Measurements from ENCODE around the gene IQSEC1.

Gene IQSEC1

DNA sequence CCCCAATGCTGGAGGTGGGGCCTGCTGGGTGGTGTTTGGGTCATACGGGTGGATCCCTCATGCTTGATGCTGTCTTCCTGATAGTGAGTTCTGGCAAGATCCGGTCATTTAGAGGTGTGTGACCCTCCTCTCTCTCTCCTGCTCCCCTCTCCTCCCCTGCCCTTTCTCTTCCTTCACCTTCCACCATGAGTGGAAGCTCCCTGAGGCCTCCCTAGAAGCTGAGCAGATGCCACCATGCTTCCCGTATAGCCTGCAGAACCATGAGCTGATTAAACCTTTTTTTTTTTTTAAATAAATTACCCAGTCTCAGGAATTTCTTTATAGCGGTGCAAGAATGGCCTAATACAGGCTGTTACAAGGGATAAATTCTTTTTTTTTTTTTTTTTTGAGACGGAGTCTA lies 36.3 kb upstream of the IQSEC1 start:
- no peak overlapping the region for H3K4me3 ChIP-seq (ENCODE audit: insufficient read depth, low read length, poor library complexity, severe bottlenecking)
- TF ChIP-seq, protein P1, sequence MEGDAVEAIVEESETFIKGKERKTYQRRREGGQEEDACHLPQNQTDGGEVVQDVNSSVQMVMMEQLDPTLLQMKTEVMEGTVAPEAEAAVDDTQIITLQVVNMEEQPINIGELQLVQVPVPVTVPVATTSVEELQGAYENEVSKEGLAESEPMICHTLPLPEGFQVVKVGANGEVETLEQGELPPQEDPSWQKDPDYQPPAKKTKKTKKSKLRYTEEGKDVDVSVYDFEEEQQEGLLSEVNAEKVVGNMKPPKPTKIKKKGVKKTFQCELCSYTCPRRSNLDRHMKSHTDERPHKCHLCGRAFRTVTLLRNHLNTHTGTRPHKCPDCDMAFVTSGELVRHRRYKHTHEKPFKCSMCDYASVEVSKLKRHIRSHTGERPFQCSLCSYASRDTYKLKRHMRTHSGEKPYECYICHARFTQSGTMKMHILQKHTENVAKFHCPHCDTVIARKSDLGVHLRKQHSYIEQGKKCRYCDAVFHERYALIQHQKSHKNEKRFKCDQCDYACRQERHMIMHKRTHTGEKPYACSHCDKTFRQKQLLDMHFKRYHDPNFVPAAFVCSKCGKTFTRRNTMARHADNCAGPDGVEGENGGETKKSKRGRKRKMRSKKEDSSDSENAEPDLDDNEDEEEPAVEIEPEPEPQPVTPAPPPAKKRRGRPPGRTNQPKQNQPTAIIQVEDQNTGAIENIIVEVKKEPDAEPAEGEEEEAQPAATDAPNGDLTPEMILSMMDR (IDR thresholded peaks at IDR 0.05; ENCODE audit: insufficient read depth, low read length, poor library complexity, severe bottlenecking), result no peak
- no peak for TF ChIP-seq EZH2phosphoT487 (conservative IDR thresholded peaks at IDR 0.05; ENCODE audit: low read length)
- H3K36me3 ChIP-seq (ENCODE audit: low read length), result no peaks in the 10 kb centered on the region
- H3K4me2 ChIP-seq (ENCODE audit: low read depth, low read length, poor library complexity, severe bottlenecking), result no peak overlapping the region
- no peaks in the 10 kb centered on the region for H3F3A ChIP-seq (ENCODE audit: insufficient read depth)
- no peaks in the 10 kb centered on the region for H4K20me1 ChIP-seq (ENCODE audit: low read depth, low read length)
- H2AFZ ChIP-seq (ENCODE audit: low read depth, low read length, severe bottlenecking), result no peak overlapping the region
- H3K9me3 ChIP-seq (ENCODE audit: insufficient read depth, low read length), result no peaks in the 10 kb centered on the region
- H3K27me3 ChIP-seq (ENCODE audit: low read length), result no peaks in the 10 kb centered on the region
- H3K79me2 ChIP-seq (ENCODE audit: insufficient read depth, low read length), result no peaks in the 10 kb centered on the region
- no peaks in the 10 kb centered on the region for H3K9me2 ChIP-seq (replicated peaks; ENCODE audit: insufficient read depth, low read length)
- no peak overlapping the region for H3K9ac ChIP-seq (ENCODE audit: low read length)
- H3K27ac ChIP-seq (ENCODE audit: low read depth, low read length), result no peak overlapping the region

DNA sequence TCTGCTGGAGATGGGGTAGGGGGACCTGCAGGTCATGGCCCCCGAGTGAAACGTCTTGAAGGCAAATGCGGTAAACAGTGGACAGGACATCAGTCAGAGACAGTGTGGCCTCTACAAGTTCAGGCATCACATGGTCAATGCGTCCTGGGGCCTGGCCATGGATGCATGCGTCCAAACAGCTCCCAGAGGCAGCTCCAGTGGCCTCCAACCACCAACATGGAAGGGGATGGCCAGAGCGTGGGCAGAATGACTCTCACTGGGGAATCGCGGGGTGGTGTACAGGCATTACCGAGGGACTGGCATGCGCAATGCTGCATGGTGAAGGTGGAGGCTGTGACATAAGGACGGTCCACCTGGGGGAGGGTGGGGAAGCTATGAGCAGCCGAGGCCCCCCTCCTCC lies 35.6 kb upstream of the IQSEC1 start:
- no peak overlapping the region for H3K9ac ChIP-seq (ENCODE audit: low read length)
- H3K27ac ChIP-seq (ENCODE audit: low read depth, low read length), result no peak overlapping the region
- TF ChIP-seq, protein P1 (IDR thresholded peaks at IDR 0.05; ENCODE audit: insufficient read depth, low read length, poor library complexity, severe bottlenecking), result no peak
- no peak overlapping the region for H3K4me2 ChIP-seq (ENCODE audit: low read depth, low read length, poor library complexity, severe bottlenecking)
- no peaks in the 10 kb centered on the region for H4K20me1 ChIP-seq (ENCODE audit: low read depth, low read length)
- no peaks in the 10 kb centered on the region for H3K9me2 ChIP-seq (replicated peaks; ENCODE audit: insufficient read depth, low read length)
- no peaks in the 10 kb centered on the region for H3K27me3 ChIP-seq (ENCODE audit: low read length)
- H3K36me3 ChIP-seq (ENCODE audit: low read length), result no peaks in the 10 kb centered on the region
- no peak overlapping the region for H3K4me3 ChIP-seq (ENCODE audit: insufficient read depth, low read length, poor library complexity, severe bottlenecking)
- no peak overlapping the region for H2AFZ ChIP-seq (ENCODE audit: low read depth, low read length, severe bottlenecking)
- no peaks in the 10 kb centered on the region for H3F3A ChIP-seq (ENCODE audit: insufficient read depth)
- H3K9me3 ChIP-seq (ENCODE audit: insufficient read depth, low read length), result no peaks in the 10 kb centered on the region
- H3K79me2 ChIP-seq (ENCODE audit: insufficient read depth, low read length), result no peaks in the 10 kb centered on the region

DNA sequence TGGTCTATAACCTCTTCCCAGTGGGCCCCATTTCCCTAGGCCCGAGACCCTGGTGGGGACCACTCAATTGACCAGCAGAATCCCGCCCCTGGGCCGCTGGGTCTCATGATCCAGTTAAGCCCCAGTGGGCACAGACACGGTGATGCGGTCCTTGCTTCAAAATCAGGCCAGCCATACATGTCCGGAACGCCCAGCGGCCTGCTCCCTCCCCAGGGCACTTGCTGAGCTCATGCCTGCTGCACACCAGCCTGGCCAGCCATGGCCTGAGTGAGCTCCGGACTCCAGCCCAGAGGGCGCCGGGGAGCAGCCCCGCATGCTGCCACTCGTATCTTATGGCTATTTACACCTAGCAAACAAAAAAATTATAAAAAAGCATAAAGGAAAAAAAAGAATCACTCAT lies 34.4 kb upstream of the IQSEC1 start:
- H4K20me1 ChIP-seq (ENCODE audit: low read depth, low read length), result no peaks in the 10 kb centered on the region
- H3K36me3 ChIP-seq (ENCODE audit: low read length), result no peaks in the 10 kb centered on the region
- H3K27ac ChIP-seq (ENCODE audit: low read depth, low read length), result no peak overlapping the region
- no peak overlapping the region for H3K9ac ChIP-seq (ENCODE audit: low read length)
- H3F3A ChIP-seq (ENCODE audit: insufficient read depth), result no peaks in the 10 kb centered on the region
- H2AFZ ChIP-seq (ENCODE audit: low read depth, low read length, severe bottlenecking), result no peak overlapping the region
- TF ChIP-seq, protein P1 (IDR thresholded peaks at IDR 0.05; ENCODE audit: insufficient read depth, low read length, poor library complexity, severe bottlenecking), result no peak
- no peak for TF ChIP-seq EZH2phosphoT487 (conservative IDR thresholded peaks at IDR 0.05; ENCODE audit: low read length)
- no peaks in the 10 kb centered on the region for H3K79me2 ChIP-seq (ENCODE audit: insufficient read depth, low read length)
- no peak overlapping the region for H3K4me2 ChIP-seq (ENCODE audit: low read depth, low read length, poor library complexity, severe bottlenecking)
- no peaks in the 10 kb centered on the region for H3K9me2 ChIP-seq (replicated peaks; ENCODE audit: insufficient read depth, low read length)
- H3K9me3 ChIP-seq (ENCODE audit: insufficient read depth, low read length), result no peaks in the 10 kb centered on the region
- no peaks in the 10 kb centered on the region for H3K27me3 ChIP-seq (ENCODE audit: low read length)
- no peak overlapping the region for H3K4me3 ChIP-seq (ENCODE audit: insufficient read depth, low read length, poor library complexity, severe bottlenecking)
